ENCODE data around the gene RFTN2.

DNA sequence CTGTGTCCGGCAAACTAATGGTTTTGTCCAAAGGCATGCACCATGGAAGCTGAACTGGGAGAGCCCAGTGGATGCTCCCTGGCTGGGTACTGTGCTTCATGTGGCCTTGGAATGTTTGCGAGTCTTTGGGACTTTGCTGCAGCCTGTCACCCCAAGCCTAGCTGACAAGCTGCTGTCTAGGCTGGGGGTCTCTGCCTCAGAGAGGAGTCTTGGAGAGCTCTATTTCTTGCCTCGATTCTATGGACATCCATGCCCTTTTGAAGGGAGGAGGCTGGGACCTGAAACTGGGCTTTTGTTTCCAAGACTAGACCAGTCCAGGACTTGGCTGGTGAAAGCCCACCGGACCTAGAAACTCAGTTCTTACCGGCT lies 31.4 kb upstream of the RFTN2 start:
- TF ChIP-seq POLR2AphosphoS5 (IDR thresholded peaks at IDR 0.05; ENCODE audit: low read depth, low read length) (no peak), SIN3A (IDR thresholded peaks at IDR 0.05; ENCODE audit: borderline replicate concordance, insufficient read depth, low read length) (no peak)
- TF ChIP-seq, protein P1, sequence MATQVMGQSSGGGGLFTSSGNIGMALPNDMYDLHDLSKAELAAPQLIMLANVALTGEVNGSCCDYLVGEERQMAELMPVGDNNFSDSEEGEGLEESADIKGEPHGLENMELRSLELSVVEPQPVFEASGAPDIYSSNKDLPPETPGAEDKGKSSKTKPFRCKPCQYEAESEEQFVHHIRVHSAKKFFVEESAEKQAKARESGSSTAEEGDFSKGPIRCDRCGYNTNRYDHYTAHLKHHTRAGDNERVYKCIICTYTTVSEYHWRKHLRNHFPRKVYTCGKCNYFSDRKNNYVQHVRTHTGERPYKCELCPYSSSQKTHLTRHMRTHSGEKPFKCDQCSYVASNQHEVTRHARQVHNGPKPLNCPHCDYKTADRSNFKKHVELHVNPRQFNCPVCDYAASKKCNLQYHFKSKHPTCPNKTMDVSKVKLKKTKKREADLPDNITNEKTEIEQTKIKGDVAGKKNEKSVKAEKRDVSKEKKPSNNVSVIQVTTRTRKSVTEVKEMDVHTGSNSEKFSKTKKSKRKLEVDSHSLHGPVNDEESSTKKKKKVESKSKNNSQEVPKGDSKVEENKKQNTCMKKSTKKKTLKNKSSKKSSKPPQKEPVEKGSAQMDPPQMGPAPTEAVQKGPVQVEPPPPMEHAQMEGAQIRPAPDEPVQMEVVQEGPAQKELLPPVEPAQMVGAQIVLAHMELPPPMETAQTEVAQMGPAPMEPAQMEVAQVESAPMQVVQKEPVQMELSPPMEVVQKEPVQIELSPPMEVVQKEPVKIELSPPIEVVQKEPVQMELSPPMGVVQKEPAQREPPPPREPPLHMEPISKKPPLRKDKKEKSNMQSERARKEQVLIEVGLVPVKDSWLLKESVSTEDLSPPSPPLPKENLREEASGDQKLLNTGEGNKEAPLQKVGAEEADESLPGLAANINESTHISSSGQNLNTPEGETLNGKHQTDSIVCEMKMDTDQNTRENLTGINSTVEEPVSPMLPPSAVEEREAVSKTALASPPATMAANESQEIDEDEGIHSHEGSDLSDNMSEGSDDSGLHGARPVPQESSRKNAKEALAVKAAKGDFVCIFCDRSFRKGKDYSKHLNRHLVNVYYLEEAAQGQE (IDR thresholded peaks at IDR 0.05; ENCODE audit: insufficient read depth in 1 of 2, low read depth in 2 of 2, low read length in 2 of 2), result no peak
